HG03432 (cell line): ENCODE data around the gene NFE2.
"Not testable (repeated sequence)": the region's sequence is repeated elsewhere in the genome, so short reads cannot be mapped to it uniquely, and the experiment has no call there.

Experiments
- ATAC-seq: cut with Tn5 transposase; IDR thresholded peaks from one replicate; pipeline ENCODE4 v1.9.1; 2021; ENCODE audit warnings: mild to moderate bottlenecking, moderate library complexity; ENCODE audit not compliant: unreplicated experiment

NFE2 gene

DNA sequence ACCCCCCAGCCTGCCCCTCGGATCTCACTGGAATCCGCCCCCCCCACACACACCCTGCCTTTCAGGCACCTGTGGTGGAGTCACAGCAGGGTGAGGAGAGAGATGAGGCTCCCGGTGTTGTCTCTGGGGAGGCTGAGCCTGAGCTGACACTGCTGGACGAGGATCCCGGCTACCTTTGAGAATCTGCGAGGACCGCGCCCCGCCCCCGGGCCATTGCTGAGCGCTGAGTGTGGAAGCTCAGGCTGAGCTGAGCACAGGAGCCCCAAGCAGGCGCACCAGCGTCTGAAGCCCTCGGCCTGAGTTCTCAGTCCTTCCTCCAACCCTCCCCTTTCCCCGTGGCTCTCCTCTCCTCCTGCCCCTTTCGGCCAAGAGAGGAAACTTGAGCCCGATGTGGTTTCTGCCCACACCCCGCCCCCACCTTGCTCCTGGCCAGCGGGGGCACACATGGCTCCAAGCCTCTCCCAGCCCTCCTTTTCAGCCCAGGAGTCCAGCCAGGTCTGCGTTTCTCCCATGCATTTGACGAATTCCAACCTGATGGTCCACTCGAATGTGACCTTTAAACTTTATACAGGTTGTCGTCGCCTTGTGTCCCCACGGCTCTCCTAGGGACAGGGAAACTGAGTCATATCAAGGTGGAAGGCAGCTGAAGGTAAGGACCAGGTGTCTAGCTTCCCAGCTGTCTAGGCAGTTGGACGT is at the start of gene NFE2:
Gene NFE2, minus strand, starts transcription at position 284 of the 696 bp plus-strand sequence. CDS start 5,767 bp downstream, outside the sequence.
- ATAC-seq: no peak

DNA sequence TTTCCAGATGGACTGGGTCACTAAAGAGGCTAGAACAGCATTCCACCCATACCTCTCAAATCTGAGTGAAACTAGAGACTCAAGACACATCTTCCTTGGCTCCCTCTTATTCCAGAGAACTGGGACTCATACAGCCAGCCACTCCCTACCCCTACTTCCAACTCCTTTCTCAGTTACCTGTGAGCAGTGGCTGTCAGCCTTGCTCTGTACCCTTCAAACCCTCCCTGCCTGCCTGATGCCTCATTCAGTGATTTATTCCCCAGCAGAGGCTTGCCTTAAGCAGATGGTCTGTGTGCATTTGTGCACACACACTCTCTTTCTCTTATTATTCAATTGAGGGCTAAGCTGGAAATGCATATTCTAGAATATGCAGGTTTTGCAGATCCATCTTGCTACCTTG is 48.9 kb upstream of the NFE2 start:
- ATAC-seq: no peak

GRCh38 chr12:54349036-54349435 is 48.2 kb upstream of the NFE2 start:
- ATAC-seq: no peak

- no peak for ATAC-seq
These were observed 40.8 kb upstream of the NFE2 start for GRCh38 chr12:54341378-54342300.

GRCh38 chr12:54340846-54341245 is 40.0 kb upstream of the NFE2 start:
- no peak for ATAC-seq

GRCh38 chr12:54338698-54339296 is 38.0 kb upstream of the NFE2 start:
- no peak for ATAC-seq

DNA sequence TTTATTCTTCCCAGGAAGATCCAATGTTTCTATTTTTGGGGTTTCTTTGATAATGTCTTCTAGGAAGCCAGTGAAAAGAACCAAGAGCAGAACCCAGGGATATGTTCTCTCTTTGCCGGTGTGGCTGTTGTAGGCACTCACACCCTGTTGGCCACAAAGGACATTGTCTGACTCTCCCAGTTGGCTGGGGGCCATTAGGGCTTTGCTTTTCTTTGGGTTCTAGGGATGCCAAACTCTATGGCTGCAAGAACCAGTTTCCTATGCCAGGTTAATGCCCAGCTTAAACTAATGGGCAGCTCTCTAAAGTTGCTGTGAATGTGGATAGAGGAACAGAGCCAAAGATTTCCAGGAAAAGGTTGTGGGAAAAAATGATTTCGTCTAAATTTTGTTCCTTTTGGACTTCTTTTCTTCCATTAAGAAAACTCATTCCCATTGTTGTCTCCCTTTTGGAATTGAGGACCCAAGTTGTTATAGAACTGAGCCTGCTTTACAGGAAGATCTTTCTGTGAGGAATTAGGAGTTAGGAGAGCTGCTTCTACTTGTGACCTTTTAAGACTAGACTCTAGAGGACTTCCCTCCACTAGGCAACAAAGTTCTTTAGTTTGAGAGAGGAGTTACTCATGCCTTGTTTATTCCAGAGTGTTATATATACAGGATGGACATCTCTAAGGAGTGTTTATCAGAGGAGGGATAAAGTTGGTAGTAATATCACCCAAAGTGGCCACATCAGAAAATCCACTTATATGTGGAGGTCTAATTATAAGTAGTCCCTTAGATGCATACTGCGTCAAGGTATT is 37.2 kb upstream of the NFE2 start:
- no peak for ATAC-seq

DNA sequence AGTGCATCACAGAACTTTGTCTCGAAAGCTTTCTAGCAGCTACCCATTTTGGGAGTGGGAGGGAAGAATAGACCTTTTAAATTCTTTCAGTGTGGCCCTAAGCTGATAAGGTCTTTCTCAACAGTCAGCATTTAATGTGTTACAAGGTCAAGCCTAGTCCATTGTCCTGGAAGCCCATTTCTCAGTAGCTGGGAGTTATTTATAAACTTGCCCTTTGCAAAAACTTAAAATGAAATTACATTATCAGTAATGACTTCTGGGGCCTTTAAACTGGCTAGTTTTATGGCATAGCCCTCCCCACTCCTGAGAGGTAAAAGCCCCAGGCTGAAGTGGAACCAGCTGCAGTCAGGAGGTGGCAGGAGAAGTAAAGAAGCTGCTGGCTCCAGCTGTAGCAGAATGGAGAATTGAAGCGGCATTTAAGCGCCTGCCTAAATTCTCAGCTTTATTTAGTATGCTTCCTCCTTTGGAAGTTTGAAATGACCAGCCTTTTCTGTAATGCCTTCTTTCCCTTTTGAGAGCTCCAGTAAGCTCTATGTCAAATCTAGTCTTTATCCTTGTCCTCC is 36.5 kb upstream of the NFE2 start:
- ATAC-seq: no peak

- no peak for ATAC-seq
These were observed 32.7 kb upstream of the NFE2 start for GRCh38 chr12:54333420-54334034.

- ATAC-seq: no peak
These were observed 30.6 kb upstream of the NFE2 start for GRCh38 chr12:54331461-54331860.

DNA sequence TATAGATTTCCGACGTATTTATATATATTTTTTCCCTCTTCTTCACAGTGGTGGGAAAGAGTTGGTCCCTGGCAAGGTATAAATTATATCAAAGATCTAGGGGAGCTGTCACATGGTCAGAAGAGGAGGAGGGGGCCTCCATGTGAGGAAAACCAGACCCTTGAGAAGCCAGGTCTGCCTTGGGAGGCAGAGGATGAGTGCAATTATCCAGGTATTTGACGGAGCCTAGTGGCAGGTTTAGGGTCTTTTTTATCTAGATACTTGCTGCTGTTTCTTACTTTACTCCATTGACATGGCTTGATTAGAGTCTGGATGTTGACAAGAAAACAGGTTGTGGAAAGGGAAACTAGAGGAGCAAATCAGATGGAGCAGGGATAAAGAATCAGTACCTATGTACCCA is 29.6 kb upstream of the NFE2 start:
- no peak for ATAC-seq

- no peak for ATAC-seq
These were observed 28.9 kb upstream of the NFE2 start for GRCh38 chr12:54329759-54330158.

DNA sequence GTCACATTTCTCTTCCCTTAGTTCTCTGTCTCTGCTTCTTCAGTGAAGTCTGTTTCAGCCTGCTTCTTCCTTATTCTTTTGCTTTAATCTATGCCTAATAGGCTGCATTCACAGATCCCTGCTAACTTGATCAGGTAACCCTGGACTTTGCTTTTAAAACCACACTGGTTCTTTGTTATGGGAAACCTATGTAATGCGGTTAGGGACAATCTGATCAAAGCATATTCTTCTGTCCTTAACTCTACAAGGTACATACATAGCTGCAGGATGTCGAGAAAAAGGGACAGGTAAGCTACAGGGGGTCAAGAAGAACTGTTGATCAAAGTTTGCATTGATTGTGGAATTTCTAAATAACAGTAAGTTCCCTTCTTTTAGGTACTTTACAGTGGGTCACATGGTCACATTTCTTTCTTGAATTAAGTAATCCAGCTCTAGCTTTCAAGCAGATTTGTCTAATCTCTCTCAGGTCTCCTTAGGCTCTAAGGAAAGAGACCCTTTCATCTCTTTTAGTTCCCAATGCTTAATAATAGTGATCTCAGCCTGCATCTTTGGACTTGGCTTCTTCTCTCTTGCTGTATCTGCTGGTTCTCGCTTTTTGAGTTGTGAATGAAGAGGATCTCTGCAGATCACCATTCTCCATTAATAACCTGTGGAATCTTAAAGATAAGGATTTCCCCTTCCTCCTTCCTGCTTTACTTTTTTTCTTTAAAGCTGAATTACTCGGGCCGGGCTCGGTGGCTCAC is 28.0 kb upstream of the NFE2 start:
- ATAC-seq: no peak

- not testable (repeated sequence) for ATAC-seq
These were observed 24.8 kb upstream of the NFE2 start for GRCh38 chr12:54325442-54326109.

- ATAC-seq: peak; percentile 99
These were observed 24.0 kb upstream of the NFE2 start, which contains the start of gene COPZ1 for GRCh38 chr12:54324617-54325441. Gene COPZ1, plus strand, starts transcription at chr12:54325131. Its CDS starts 33 bp downstream, at chr12:54325164.

- no peak for ATAC-seq
These were observed 20.5 kb upstream of the NFE2 start for GRCh38 chr12:54321363-54321762.

GRCh38 chr12:54312309-54312708 is 11.5 kb upstream of the NFE2 start:
- ATAC-seq: not testable (repeated sequence)

GRCh38 chr12:54311051-54311450 is 10.2 kb upstream of the NFE2 start:
- no peak for ATAC-seq
